H1 (cell line): ENCODE results near the gene MAML3. TPM values are rescaled to one million over a fixed set of nuclear protein-coding genes. Genes with fewer than 3 reads are reported as not detected.

Experiments used
- BCL11A ChIP-seq, 2 experiments: IDR thresholded peaks; one replicate each; pipeline ENCODE4 v1.6.1; 2011; ENCODE audit warnings: low read depth in 2 of 2, low read length in 2 of 2, mild to moderate bottlenecking in 2 of 2
- BRCA1 ChIP-seq: IDR thresholded peaks from 2 replicates; pipeline ENCODE4 v1.6.1; 2012; ENCODE audit warnings: low read depth, low read length, improper control_type of control experiment
- POU5F1 ChIP-seq: IDR thresholded peaks from 2 replicates; pipeline ENCODE4 v1.6.1; 2011; ENCODE audit warnings: low read depth, mild to moderate bottlenecking, low read length, moderate library complexity
- SIX5 ChIP-seq: IDR thresholded peaks from 2 replicates; pipeline ENCODE4 v1.6.1; 2011; ENCODE audit warnings: mild to moderate bottlenecking, low read depth, low read length
- SP2 ChIP-seq: IDR thresholded peaks from 2 replicates; pipeline ENCODE4 v1.6.1; 2012; ENCODE audit warnings: mild to moderate bottlenecking, low read length, inconsistent platforms
- TAF1 ChIP-seq: IDR thresholded peaks from 2 replicates; pipeline ENCODE4 v1.6.1; 2011; ENCODE audit warnings: mild to moderate bottlenecking, low read depth, low read length
- ZNF274 ChIP-seq: IDR thresholded peaks from 2 replicates; pipeline ENCODE4 v1.7.0; 2012; ENCODE audit warnings: low read length, borderline replicate concordance; ENCODE audit errors: extremely low read depth
- polyA plus RNA-seq, 7 experiments: library from polyadenylated mRNA; depleted of rRNA in 3 of 7; stranded (reverse) in 5 of 7; unstranded in 2 of 7; fragments of >200 nt in 5 of 7; fragments of 200-250 nt in 2 of 7; gene quantifications; 1 replicate in 5 of 7; 2 replicates in 1 of 7; 4 replicates in 1 of 7; pipeline versions ENCODE4 v1.2.1 to v1.2.3, GENCODE V29; 2011 to 2013; ENCODE audit warnings: missing spikeins in 2 of 7, mixed read lengths in 2 of 7
- total RNA-seq: library from RNA; stranded (reverse); fragmentation: NEBNext Ultra II Directional; extraction: Animal tissue kit (Norgen Biotek cat#: 25700); gene quantifications from 2 replicates; pipeline ENCODE4 v1.2.1, GENCODE V29; 2021
- TF ChIP-seq, protein P1 (sequence below): IDR thresholded peaks from 2 replicates; pipeline ENCODE4 v1.6.1; 2012; ENCODE audit warnings: low read length, inconsistent platforms

MAML3 gene
- total and polyA plus RNA-seq, 2 of the 8 experiments (the other 6 are each of a cell fraction or from before 2014, with no cell fraction given), result 2.1 to 5.7 TPM

DNA sequence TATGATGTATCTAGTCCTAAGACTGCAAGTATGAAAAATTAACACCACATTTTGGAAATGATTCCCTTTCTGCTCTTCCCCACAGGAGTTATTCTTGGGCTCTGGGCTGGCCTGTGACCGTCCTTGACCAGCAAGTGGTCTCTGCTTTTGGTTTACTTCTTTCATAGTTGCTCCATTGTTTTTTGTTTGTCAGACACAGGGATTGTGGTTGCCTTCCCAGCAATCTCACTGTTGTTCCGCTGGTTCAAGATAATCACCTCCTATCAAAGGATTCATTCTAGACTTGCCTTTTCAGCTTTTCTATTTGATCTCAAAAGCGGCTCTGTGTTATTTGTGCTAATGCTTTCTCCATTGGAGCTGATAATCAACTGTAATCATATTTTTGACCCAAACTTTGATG, 269.5 kb downstream of the MAML3 start (continued):
- TF ChIP-seq, protein P1, sequence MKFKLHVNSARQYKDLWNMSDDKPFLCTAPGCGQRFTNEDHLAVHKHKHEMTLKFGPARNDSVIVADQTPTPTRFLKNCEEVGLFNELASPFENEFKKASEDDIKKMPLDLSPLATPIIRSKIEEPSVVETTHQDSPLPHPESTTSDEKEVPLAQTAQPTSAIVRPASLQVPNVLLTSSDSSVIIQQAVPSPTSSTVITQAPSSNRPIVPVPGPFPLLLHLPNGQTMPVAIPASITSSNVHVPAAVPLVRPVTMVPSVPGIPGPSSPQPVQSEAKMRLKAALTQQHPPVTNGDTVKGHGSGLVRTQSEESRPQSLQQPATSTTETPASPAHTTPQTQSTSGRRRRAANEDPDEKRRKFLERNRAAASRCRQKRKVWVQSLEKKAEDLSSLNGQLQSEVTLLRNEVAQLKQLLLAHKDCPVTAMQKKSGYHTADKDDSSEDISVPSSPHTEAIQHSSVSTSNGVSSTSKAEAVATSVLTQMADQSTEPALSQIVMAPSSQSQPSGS, result no peak
- no peak for TF ChIP-seq POU5F1
- TF ChIP-seq SIX5, result no peak
- TF ChIP-seq BCL11A (IDR thresholded peaks at IDR 0.05; ENCODE audit: low read depth in 2 of 2, low read length in 2 of 2), result no peak
- no peak for TF ChIP-seq TAF1
- no peak for TF ChIP-seq BRCA1
- no peak for TF ChIP-seq ZNF274
- no peak for TF ChIP-seq SP2
